IMR-90 (cell line): Measurements from ENCODE around the gene NDP.

Experiments used
- CEBPB ChIP-seq: IDR thresholded peaks from 2 replicates; pipeline ENCODE4 v1.6.1; 2012; ENCODE audit warnings: low read depth, low read length, improper control_type of control experiment
- CTCF ChIP-seq: conservative IDR thresholded peaks from 2 replicates; pipeline ENCODE4 v1.5.1; 2012; ENCODE audit warnings: mild to moderate bottlenecking, low read depth, low read length, improper control_type of control experiment
- ELK1 ChIP-seq: fragments of 150-350 bp; IDR thresholded peaks from 2 replicates; pipeline ENCODE4 v1.6.1; 2016; ENCODE audit warnings: low read depth, mild to moderate bottlenecking, low read length, moderate library complexity, borderline replicate concordance
- MAFK ChIP-seq: IDR thresholded peaks from 2 replicates; pipeline ENCODE4 v1.6.1; 2012; ENCODE audit warnings: low read depth, low read length, improper control_type of control experiment
- MAZ ChIP-seq: IDR thresholded peaks from 2 replicates; pipeline ENCODE4 v1.6.1; 2012; ENCODE audit warnings: low read depth, mild to moderate bottlenecking, low read length, improper control_type of control experiment, moderate library complexity, borderline replicate concordance
- MXI1 ChIP-seq: IDR thresholded peaks from 2 replicates; pipeline ENCODE4 v1.6.1; 2012; ENCODE audit warnings: low read depth, mild to moderate bottlenecking, low read length, moderate library complexity, borderline replicate concordance
- NFE2L2 ChIP-seq: fragments of 150-350 bp; IDR thresholded peaks from 2 replicates; pipeline ENCODE4 v1.6.1; 2016; ENCODE audit warnings: low read depth, mild to moderate bottlenecking, low read length
- POLR2A ChIP-seq: IDR thresholded peaks from 2 replicates; pipeline ENCODE4 v1.6.1; 2012; ENCODE audit warnings: mild to moderate bottlenecking, low read depth, low read length
- RAD21 ChIP-seq: IDR thresholded peaks from 2 replicates; pipeline ENCODE4 v1.6.1; 2012; ENCODE audit warnings: low read length, improper control_type of control experiment
- RCOR1 ChIP-seq: IDR thresholded peaks from 2 replicates; pipeline ENCODE4 v1.6.1; 2012; ENCODE audit warnings: mild to moderate bottlenecking, low read length, improper control_type of control experiment; ENCODE audit not compliant: insufficient replicate concordance
- RFX5 ChIP-seq: IDR thresholded peaks from 2 replicates; pipeline ENCODE4 v1.8.0; 2012; ENCODE audit warnings: low read depth, mild to moderate bottlenecking, low read length, moderate library complexity
- SMC3 ChIP-seq: fragments of 150-350 bp; IDR thresholded peaks from 2 replicates; pipeline ENCODE4 v1.6.1; 2016; ENCODE audit warnings: low read depth, mild to moderate bottlenecking, antibody characterized with exemption, low read length, moderate library complexity
- USF2 ChIP-seq: fragments of 150-350 bp; IDR thresholded peaks from 2 replicates; pipeline ENCODE4 v1.6.1; 2017; ENCODE audit warnings: mild to moderate bottlenecking, antibody characterized with exemption, low read length, low read depth

- TF ChIP-seq CTCF (peak; percentile 15; the same call in 1 of the 2 replicates), RAD21 (no peak), RCOR1 (no peak), MXI1 (no peak), POLR2A (no peak), USF2 (no peak), NFE2L2 (no peak), CEBPB (no peak), RFX5 (no peak), SMC3 (no peak), ELK1 (no peak), MAFK (no peak), MAZ (no peak)
Observed at GRCh38 chrX:43949669-43950068, 23.5 kb downstream of the NDP start.
